Activated CD4-positive, CD25-positive, alpha-beta regulatory T cell treated with anti-CD3 and anti-CD28 coated beads, Interleukin-2, amount 50 U/mL, for 72 hours (primary cell): ENCODE measurements around the gene MYO1E.

Experiments
- DNase-seq: peaks from one replicate; pipeline ENCODE4 v3.0.0; 2021

The MYO1E gene

DNA sequence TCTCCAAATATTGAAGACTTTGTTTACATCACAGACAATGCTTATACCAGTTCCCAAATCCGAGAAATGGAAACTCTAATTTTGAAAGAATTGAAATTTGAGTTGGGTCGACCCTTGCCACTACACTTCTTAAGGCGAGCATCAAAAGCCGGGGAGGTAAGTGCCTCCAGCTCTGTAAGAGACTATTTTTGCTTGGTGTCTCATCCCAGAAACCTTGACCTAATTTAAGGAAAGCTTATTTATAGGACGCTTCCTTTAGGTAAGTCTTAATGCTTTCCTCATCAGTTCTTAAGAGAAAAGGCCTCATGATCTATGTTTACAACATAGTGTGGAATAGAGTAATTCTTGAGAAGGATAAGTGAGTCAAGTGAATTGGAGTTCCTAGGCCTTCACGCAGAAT is 255.9 kb downstream of the MYO1E start:
- no peak for DNase-seq

DNA sequence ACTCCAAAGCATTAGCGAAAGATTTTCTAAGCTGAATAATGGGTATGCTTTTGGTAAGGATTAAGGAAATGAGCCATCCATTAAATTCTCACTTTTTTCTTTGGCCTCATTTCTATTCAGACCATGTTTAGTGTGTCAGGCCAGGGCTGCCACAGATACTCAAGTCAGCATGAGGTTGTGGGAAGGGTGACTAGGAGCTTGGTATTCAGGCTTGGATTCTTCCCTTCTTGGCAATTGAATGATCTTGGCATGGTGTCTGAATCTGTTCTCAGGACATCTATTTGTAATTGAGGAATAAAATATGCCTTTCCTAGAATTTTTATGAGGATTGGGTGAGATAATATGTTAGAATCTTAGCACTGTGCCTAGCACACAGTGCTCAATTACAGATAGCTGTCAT is 256.5 kb downstream of the MYO1E start:
- DNase-seq = no peak

DNA sequence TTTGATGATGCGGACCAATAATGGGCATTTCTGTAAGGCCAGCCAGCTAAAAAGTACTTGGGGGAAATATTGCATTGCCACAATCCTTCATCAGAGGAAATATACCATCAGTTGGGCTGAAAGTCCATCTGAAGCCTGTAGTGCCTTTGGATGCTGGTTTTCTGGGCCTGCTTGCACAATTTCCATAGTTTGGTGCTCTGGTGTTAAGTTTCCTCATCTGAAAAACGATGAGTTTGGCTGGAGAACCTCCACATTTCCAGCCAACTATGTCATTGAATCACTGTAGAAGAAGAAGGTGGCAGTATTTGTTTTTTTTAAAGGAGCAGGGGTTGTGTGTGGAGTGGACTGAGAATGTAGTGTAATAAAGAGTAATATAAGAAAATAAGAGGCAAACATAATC is 257.6 kb downstream of the MYO1E start:
- no peak for DNase-seq

DNA sequence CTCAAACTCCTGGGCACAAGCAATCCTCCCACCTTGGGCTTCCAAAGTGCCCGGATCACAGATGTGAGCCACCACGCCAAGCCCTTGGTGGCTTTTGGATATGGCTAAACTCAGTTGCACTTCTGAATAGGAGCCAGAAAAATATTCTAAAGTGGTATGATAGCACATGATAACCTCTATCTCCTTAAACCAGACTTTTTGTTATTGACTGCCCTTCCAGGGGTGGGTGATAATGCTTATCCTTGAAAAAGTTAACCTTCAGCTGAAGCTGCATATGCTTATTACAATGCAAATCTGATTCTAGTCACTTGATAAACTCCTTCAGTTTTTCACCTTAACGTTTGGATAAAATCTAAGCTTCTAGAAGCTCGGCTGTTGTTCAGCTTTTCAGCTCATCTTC is 261.4 kb downstream of the MYO1E start:
- DNase-seq = no peak

DNA sequence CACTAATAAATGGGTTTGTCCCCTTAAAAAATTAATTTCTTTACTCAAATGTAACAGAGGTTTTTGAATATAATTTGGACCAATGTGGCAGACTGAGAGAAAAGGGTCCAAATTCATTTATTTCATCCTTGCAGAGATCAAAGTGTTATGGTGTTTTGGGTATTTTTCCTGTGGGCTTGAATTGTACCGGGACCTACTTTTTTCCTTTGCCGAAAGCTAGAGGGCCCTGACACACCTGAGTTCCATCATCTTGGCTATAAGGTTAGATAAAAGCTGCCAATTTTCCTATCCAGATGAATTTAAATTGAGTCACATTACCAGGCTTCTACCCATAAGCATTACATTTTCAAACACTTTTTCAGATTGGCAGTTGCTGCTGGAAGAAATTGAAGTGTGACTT is 266.8 kb downstream of the MYO1E start:
- DNase-seq = no peak

DNA sequence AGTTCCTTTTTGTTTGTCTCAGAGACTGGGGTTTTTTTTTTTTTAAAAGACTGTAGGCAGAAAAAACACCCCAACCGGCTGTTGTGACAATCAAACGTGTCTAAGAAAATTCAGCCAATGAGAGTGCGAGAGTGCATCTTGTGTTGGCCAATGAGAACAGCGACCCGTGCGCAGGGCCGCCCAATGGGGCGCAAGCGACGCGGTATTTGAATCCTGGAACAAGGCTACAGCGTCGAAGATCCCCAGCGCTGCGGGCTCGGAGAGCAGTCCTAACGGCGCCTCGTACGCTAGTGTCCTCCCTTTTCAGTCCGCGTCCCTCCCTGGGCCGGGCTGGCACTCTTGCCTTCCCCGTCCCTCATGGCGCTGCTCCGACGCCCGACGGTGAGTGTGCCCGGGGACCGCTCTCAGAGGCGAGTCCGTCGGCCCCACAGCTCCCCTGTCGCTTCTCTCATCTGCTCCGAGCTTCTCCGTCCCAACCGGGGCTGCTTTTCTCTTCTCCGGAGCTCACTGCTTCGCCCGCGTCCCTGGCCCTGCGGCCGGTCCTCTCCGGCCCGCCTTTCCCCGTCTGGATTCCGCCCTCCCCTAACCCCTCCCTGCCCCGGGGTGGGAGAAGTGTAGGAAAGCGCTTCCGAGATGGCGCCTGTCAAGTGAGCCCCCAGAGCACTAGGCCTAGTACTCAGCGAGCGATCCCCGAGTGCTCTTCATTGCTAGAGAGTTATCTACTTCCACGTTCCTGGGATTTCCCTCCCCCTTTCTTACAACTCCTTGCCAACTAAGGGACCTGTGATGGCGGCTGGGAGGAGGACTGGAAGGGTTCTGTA is 267.5 kb downstream of the MYO1E start, which contains the start of gene CCNB2:
CCNB2 (plus strand) TSS at position 235 of the 821 bp plus-strand sequence; CDS start at position 358, 123 bp downstream.
- DNase-seq = peak; percentile 78

DNA sequence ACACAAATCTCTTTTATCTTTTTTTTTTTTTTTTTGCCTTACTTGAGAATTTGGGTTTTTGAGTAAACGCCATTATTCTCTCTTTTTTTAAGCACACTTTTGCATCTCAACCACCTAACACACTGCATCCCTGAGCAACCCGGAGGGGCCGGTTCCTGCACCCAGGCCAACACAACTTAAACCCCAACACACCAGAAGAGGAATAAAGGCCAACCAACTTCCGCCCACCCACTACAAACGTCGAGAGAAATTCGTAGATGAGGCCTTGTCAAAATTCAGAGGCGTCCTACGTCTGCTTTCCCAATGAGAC is 268.1 kb downstream of the MYO1E start:
- no peak for DNase-seq

DNA sequence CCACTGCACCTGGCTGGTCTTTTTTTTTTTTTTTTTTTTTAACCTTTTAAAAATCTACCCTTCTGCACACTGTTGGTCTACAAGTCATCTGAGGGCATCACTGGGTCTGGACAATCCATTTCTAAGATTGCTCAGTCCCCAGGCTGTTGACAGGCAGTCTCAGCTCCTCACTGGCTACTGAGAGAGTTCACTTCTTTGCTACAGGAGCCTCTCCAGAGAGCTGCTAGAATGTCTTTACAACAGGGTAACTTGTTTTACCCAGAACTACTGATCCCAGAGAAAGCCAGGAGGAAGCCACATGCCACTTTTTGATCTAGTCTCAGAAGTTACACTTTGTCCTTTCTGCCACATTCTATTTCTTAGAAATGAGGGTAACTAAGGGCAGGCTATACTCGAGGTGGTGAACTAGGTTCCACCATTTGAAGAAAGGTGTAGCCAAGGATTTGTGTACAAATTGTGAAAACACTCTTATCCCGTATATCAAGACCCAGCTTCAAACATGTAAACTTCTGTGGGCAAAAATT is 273.4 kb downstream of the MYO1E start:
- DNase-seq = no peak

DNA sequence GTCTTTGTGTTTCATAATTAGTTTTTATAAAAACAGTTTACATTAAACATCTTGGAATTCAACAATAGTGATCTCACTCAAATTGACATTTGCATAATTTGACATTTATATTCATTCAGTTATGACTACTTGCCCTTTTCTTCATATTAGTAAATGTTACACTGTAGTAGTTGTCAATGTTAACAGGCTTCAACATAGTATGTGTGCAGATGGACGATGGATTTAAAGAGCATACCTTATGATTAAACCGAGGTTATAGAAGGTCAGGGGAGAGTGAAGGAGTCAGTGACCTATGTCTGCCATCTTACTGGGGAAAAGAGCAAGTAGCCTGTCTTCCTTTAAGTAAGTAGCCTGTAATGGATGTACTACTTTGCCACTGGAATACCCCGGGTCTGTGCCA is 276.2 kb downstream of the MYO1E start:
- no peak for DNase-seq

DNA sequence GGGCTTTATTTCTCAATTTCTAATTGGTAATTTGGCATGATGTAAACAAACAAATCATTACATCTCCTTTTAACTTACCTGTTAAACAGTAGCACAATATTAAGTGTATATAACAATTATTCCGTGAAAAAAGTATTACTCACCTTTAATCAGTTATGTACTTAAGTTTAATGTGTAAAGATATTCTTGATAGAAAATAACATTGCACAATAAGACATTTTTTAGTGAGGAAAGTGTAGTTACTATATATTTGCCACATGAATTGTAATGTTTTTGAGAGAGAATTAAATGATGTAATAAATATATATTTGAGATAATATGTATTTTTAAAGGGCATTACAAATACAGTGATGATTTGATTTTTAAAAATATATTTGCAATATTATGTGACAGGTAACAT is 278.6 kb downstream of the MYO1E start:
- DNase-seq = no peak

DNA sequence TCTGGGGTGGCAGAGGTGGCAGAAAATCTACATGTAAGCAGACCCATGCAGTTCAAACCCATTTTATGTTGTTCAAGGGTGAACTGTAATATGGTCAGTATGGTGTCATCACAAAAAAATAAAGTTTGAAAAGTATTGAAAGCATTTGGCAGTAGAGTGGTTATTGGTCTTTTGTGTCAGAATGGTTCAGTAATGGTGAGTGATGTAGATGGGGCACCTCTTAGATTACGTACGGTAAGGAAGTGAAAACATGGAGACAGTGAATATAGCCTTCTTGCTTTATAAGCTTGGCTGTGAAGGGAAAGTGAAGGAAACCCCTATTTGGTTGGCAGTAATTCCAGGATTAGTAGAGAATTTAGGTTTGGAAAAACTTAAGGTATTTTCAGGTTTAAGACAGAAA is 284.9 kb downstream of the MYO1E start:
- no peak for DNase-seq
